Right ventricle myocardium superior (tissue), 1 donor: ENCODE measurements around the gene NPFFR1. TPM values are rescaled to one million over a fixed set of nuclear protein-coding genes. Genes with fewer than 3 reads are reported as not detected.
A peak's percentile ranks its signal among the peaks of the same experiment; 100 is the strongest.
"Not testable (repeated sequence)": the region's sequence is repeated elsewhere in the genome, so short reads cannot be mapped to it uniquely, and the experiment has no call there.

ENCODE experiments used
- ATAC-seq: fragments of 200-7000 bp; cut with Tn5 transposase; one replicate; pipeline ENCODE4 v1.9.1; 2020; ENCODE audit warnings: mild to moderate bottlenecking; ENCODE audit not compliant: poor library complexity
- DNase-seq: peaks from one replicate; pipeline ENCODE4 v3.0.0-alpha.2; 2020
- intact Hi-C: fragments of 100-400 bp; cut with DNase I; formaldehyde crosslinking; loops from one replicate; pipeline ENCODE4 v1.11.2; 2022
- total RNA-seq: library from RNA; stranded (reverse); fragmentation: NEBNext Ultra II Directional; extraction: Animal tissue kit (Norgen Biotek cat#: 25700); gene quantifications from one replicate; pipeline ENCODE4 v1.2.1, GENCODE V29; 2021
- donor health status: DM: no; HTN: yes; CAD: no; lungs with severe emphysema.

NPFFR1 gene
- total RNA-seq, 1 donor from 2014 or later, result 0.03 TPM

DNA sequence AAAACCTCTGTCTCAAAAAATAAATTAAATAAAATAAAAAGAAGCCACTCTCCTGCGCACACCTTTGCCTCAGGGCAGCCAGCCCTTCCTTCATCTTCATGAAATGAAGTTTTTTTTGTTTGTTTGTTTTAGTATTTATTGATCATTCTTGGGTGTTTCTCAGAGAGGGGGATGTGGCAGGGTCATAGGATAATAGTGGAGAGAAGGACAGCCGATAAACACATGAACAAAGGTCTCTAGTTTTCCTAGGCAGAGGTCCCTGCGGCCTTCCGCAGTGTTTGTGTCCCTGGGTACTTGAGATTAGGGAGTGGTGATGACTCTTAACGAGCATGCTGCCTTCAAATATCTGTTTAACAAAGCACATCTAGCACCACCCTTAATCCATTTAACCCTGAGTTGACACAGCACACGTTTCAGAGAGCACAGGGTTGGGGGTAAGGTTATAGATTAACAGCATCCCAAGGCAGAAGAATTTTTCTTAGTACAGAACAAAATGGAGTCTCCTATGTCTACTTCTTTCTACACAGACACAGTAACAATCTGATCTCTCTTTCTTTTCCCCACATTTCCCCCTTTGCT, 45.8 kb downstream of the NPFFR1 start:
- intact Hi-C loops, DNase-seq, ATAC-seq: not testable (repeated sequence)

GRCh38 chr10:70234668-70235447, 48.9 kb downstream of the NPFFR1 start:
- intact Hi-C loops, result no loop called here
- DNase-seq (no peak), ATAC-seq (peak; percentile 10)

GRCh38 chr10:70233939-70234300, 49.9 kb downstream of the NPFFR1 start:
- DNase-seq (no peak), ATAC-seq (no peak)
- intact Hi-C loops, result no loop called here

- DNase-seq (peak; percentile 100), ATAC-seq (peak; percentile 99)
- intact Hi-C loops, result no loop called here
These were observed 50.5 kb downstream of the NPFFR1 start, which contains the start of gene PPA1 for GRCh38 chr10:70233109-70233938. TSS of gene PPA1 (minus strand) at chr10:70233429. CDS start at chr10:70233327, 102 bp downstream.

DNA sequence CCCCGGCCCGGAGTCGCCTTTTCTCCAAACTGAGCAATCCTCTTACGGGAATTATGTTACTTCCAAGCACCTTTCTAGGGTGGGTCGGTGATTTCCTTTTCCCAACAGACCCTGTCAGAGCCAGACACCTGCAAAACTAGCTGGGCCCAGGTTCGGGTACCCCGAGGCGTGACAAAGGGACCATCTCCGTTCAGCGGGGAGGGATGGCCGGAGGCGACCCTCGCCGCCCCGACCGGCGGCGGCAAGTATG, 51.0 kb downstream of the NPFFR1 start:
- intact Hi-C loops, result no loop called here
- ATAC-seq (no peak), DNase-seq (no peak)

GRCh38 chr10:70232155-70232858, 51.5 kb downstream of the NPFFR1 start:
- intact Hi-C loops, result no loop called here
- ATAC-seq, result peak; percentile 19
- peak; percentile 56 for DNase-seq

DNA sequence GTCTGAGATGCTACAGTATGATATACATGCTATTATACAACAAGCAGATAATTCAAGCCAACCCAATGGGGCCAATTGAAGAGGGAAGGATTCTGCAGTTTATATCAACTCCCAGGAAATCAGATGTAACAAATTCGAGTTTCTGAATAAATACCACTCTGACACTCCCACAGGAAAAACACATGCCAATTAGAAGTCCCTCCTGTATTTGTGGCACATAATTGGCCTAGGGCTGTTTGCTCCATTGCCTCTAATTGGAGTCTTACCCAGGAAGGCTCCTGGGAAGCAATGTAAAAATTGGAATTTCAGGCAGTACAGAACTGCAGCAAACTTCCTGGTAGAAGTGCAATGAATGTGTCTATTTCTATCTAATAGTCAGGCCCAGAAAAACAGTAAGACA, 55.3 kb downstream of the NPFFR1 start:
- ATAC-seq (no peak), DNase-seq (no peak)
- intact Hi-C loops, result no loop called here

GRCh38 chr10:70227548-70228320, 56.1 kb downstream of the NPFFR1 start:
- ATAC-seq (no peak), DNase-seq (no peak)
- intact Hi-C loops, result no loop called here

GRCh38 chr10:70223728-70224127, 60.1 kb downstream of the NPFFR1 start:
- no peak for ATAC-seq
- no peak for DNase-seq
- intact Hi-C loops, result no loop called here

GRCh38 chr10:70222811-70223447, 60.9 kb downstream of the NPFFR1 start:
- ATAC-seq, intact Hi-C loops, DNase-seq: not testable (repeated sequence)

DNA sequence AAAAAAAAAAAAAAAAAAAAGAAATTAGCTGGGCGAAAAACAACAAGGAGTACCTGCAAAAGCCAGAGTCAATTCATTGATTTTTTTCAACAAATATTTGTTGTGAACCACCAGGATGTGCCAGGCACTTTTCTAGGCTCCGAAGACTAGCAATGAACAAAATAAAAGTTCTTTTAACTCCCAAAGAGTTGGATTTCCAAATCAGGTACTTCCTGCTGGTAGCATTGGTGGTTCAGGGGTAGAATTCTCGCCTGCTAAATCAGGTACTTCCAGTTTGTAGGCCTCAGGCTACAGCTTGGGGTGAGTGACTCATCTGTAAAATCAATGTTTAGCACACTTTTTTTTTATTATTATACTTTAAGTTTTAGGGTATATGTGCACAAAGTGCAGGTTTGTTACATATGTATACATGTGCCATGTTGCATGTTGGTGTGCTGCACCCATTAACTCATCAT, 61.4 kb downstream of the NPFFR1 start:
- intact Hi-C loops, result no loop called here
- ATAC-seq, result no peak
- DNase-seq, result no peak

DNA sequence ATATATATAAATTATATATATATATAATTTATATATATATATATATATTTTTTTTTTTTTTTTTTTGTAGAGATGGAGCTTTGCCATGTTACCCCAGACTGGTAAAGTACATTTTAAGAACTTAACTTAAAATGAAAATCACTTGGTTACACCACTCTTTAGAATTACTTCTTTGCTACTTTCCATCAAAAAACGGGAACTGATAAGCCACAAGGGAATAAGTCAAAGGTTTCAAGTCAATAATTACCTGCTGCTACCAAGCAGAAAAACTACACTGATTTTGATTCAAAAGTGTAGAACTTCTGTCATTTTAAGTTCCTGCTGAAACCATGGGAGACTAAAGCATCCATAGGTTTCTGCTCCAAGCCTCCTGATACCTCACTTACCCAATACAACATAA, 62.8 kb downstream of the NPFFR1 start:
- intact Hi-C loops, result loop anchor here (2.0 kb wide), 1 partner anchor 144 kb away; no protein-coding TSS in a partner anchor
- DNase-seq (no peak), ATAC-seq (no peak)

- intact Hi-C loops, result no loop called here
- ATAC-seq (no peak), DNase-seq (no peak)
These were observed 70.9 kb downstream of the NPFFR1 start for GRCh38 chr10:70212879-70213278.

- intact Hi-C loops, result no loop called here
- ATAC-seq, result no peak
- DNase-seq, result no peak
These were observed 71.5 kb downstream of the NPFFR1 start for GRCh38 chr10:70212277-70212676.

- ATAC-seq (no peak), DNase-seq (no peak)
- intact Hi-C loops, result no loop called here
These were observed 77.0 kb downstream of the NPFFR1 start for GRCh38 chr10:70206762-70207161.

GRCh38 chr10:70201105-70201504, 82.7 kb downstream of the NPFFR1 start:
- intact Hi-C loops, result no loop called here
- DNase-seq (no peak), ATAC-seq (no peak)

DNA sequence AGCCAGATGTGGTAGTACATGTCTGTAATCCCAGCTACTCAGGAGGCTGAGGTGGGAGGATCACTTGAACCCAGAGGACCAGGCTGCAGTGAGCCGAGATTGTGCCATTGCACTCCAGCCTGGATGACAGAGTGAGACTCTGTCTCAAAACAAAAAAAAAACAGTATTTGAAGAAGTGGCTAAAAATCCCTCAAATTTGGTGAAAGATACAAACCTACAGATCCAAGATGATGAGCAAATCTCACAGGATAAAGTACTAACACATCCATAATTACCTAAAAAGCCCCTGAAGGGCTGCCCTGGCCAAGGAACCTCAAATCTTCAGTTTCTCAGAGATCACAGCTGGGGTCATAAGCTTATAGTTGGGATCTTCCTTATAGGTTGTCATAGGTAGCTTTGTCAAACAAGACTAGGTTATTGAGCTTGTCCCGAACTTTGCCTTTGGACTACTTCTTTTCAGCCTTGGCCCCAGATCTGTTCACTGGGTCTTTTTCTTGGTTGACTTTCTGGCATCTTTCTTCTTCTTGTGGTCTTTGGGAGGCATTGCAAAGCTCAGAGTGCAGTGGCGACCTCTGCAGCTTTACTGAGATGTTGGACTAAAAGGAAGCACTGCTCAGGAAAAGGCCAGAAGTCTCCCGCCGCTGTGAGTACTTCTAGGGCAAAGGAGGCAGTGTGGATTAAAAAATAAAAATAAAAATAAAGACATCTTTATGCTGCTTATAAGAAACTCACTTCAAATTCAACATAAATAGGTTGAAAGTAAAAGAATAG, 84.9 kb downstream of the NPFFR1 start:
- intact Hi-C loops, result no loop called here
- DNase-seq, result no peak
- ATAC-seq, result no peak
